NB4 (cell line): ENCODE measurements around the gene TRANK1.

ENCODE experiments used
- CTCF ChIP-seq: IDR thresholded peaks from one replicate; pipeline ENCODE4 v1.5.1; 2012; ENCODE audit warnings: low read depth, low read length
- MAX ChIP-seq: IDR thresholded peaks from 2 replicates; pipeline ENCODE4 v1.6.1; 2011; ENCODE audit warnings: low read depth, low read length
- POLR2A ChIP-seq: IDR thresholded peaks from 2 replicates; pipeline ENCODE4 v1.6.1; 2011; ENCODE audit warnings: mild to moderate bottlenecking; ENCODE audit not compliant: insufficient read length; ENCODE audit errors: extremely low read depth

- no peak for TF ChIP-seq POLR2A
- no peak for TF ChIP-seq CTCF
- no peak for TF ChIP-seq MAX
Observed at GRCh38 chr3:36901588-36901987, 43.3 kb downstream of the TRANK1 start.
